K562 (cell line): ENCODE measurements around the gene ATP1A3. TPM values are rescaled to one million over a fixed set of nuclear protein-coding genes. Genes with fewer than 3 reads are reported as not detected.
A peak's percentile ranks its signal among the peaks of the same experiment; 100 is the strongest.

ENCODE experiments used
- CHD2 ChIP-seq: IDR thresholded peaks from 2 replicates; pipeline ENCODE4 v1.6.1; 2011; ENCODE audit warnings: low read depth, low read length
- E2F8 ChIP-seq: fragments of 450-650 bp; IDR thresholded peaks from 2 replicates; pipeline ENCODE4 v1.7.1; 2018; ENCODE audit warnings: mild to moderate bottlenecking, low read depth; ENCODE audit not compliant: partially characterized antibody
- EP400 ChIP-seq: fragments of 450-650 bp; IDR thresholded peaks from 2 replicates; pipeline ENCODE4 v1.6.1; 2017; ENCODE audit warnings: antibody characterized with exemption, mild to moderate bottlenecking, moderate library complexity
- ESRRA ChIP-seq: fragments of 450-650 bp; IDR thresholded peaks from 2 replicates; pipeline ENCODE4 v1.6.1; 2014; ENCODE audit warnings: low read depth, mild to moderate bottlenecking, moderate library complexity, borderline replicate concordance
- ETV6 ChIP-seq, 3 experiments: fragments of 150-350 bp in 1 of 3; sonication (generic) in 1 of 3; formaldehyde crosslinking in 1 of 3; IDR thresholded peaks; 2 replicates each; pipeline versions ENCODE4 v1.6.1 to v1.8.0; 2014 to 2022; ENCODE audit warnings: borderline replicate concordance in 2 of 3, low read depth in 2 of 3, antibody characterized with exemption in 1 of 3, low read length in 1 of 3, mild to moderate bottlenecking in 1 of 3, missing genetic modification reagents in 1 of 3
- EWSR1 ChIP-seq: fragments of 450-650 bp; IDR thresholded peaks from 2 replicates; pipeline ENCODE4 v1.6.1; 2018; ENCODE audit warnings: borderline replicate concordance, mild to moderate bottlenecking, low read depth, moderate library complexity; ENCODE audit not compliant: partially characterized antibody
- HCFC1 ChIP-seq: IDR thresholded peaks from 2 replicates; pipeline ENCODE4 v1.6.1; 2012; ENCODE audit warnings: low read depth, low read length, improper control_type of control experiment
- L3MBTL2 ChIP-seq: fragments of 450-650 bp; IDR thresholded peaks from 2 replicates; pipeline ENCODE4 v1.6.1; 2016; ENCODE audit warnings: mild to moderate bottlenecking, moderate library complexity
- PHF21A ChIP-seq: fragments of 450-650 bp; IDR thresholded peaks from 2 replicates; pipeline ENCODE4 v1.6.1; 2017; ENCODE audit warnings: low read depth, borderline replicate concordance
- RCOR1 ChIP-seq, 2 experiments: IDR thresholded peaks; 2 replicates each; pipeline ENCODE4 v1.6.1; 2012; ENCODE audit warnings: low read depth in 2 of 2, low read length in 2 of 2, borderline replicate concordance in 1 of 2, improper control_type of control experiment in 1 of 2
- SIN3B ChIP-seq: fragments of 450-650 bp; IDR thresholded peaks from 2 replicates; pipeline ENCODE4 v1.6.1; 2017; ENCODE audit warnings: low read depth, mild to moderate bottlenecking, moderate library complexity
- ZKSCAN3 ChIP-seq: fragments of 250-450 bp; sonication (Bioruptor Pico); IDR thresholded peaks from 2 replicates; pipeline ENCODE4 v1.4.0; 2020
- ZKSCAN8 ChIP-seq: fragments of 200-800 bp; sonication (Bioruptor generic); IDR thresholded peaks from 2 replicates; pipeline ENCODE4 v1.6.1; 2016; ENCODE audit warnings: missing genetic modification characterization, missing compliant biosample characterization
- ZNF707 ChIP-seq: fragments of 250-450 bp; sonication (Bioruptor Pico); conservative IDR thresholded peaks from 2 replicates; pipeline ENCODE4 v1.8.0; 2022; ENCODE audit warnings: inconsistent platforms, mild to moderate bottlenecking, moderate library complexity
- polyA plus RNA-seq, 8 experiments: library from polyadenylated mRNA; depleted of rRNA in 4 of 8; stranded (reverse) in 5 of 8; unstranded in 3 of 8; fragments of >200 nt; fragmentation: Nextera tagmentation in 2 of 8; fragmentation: Illumina TruSeq in 1 of 8; extraction: Ambion mirVana in 2 of 8; extraction: Trizol in 1 of 8; gene quantifications; 2 replicates each; pipeline versions ENCODE4 v1.2.1 to v1.2.3, GENCODE V29; 2011 to 2014; ENCODE audit warnings: inconsistent platforms in 1 of 8, missing spikeins in 1 of 8
- total RNA-seq, 7 experiments: library from RNA; depleted of rRNA in 6 of 7; stranded (reverse); fragments of >200 nt in 6 of 7; fragmentation: Illumina TruSeq in 2 of 7; extraction: Trizol in 2 of 7; gene quantifications; 2 replicates each; pipeline versions ENCODE4 v1.2.1 to v1.2.3, GENCODE V29; 2011 to 2021; ENCODE audit warnings: low replicate concordance in 1 of 7
- TF ChIP-seq, protein P1 (sequence below): fragments of 150-350 bp; IDR thresholded peaks from 2 replicates; pipeline ENCODE4 v1.6.1; 2014; ENCODE audit warnings: low read depth, mild to moderate bottlenecking, low read length, borderline replicate concordance
- TF ChIP-seq, protein P2 (sequence below): fragments of 250-450 bp; sonication (Bioruptor Pico); IDR thresholded peaks from 2 replicates; pipeline ENCODE4 v1.9.0; 2021; ENCODE audit warnings: mild to moderate bottlenecking

The ATP1A3 gene
- total and polyA plus RNA-seq, 9 of the 15 experiments (the other 6 are each of a cell fraction or from before 2014, with no cell fraction given) = 0.03 to 1.0 (median 0.17) TPM; not detected in 3

GRCh38 chr19:42010245-42011126 lies 16.5 kb upstream of the ATP1A3 start (continued):
- TF ChIP-seq PHF21A (no peak), ESRRA (0 out of 2 replicates have a peak, but pooled peaks have one; percentile 12), HCFC1 (no peak), ZKSCAN8 (CRISPR knock-in tag) (peak; percentile 57; the same call in 1 of the 2 replicates), SIN3B (no peak), EP400 (peak; percentile 74), E2F8 (no peak), CHD2 (no peak), ZKSCAN3 (no peak), L3MBTL2 (peak; percentile 71), RCOR1 (IDR thresholded peaks at IDR 0.05; ENCODE audit: borderline replicate concordance in 1 of 2, low read depth in 2 of 2, low read length in 2 of 2) (peak in 1 of 2 experiments; percentile 92; a peak in 2 of 4 replicates), ZNF707 (CRISPR knock-in tag) (no peak), ETV6 (IDR thresholded peaks at IDR 0.05; ENCODE audit: borderline replicate concordance in 1 of 2, low read depth in 2 of 2, low read length in 1 of 2) (no peak), ETV6 (CRISPR knock-in tag; IDR thresholded peaks at IDR 0.05; ENCODE audit: borderline replicate concordance) (no peak), EWSR1 (no peak)
- TF ChIP-seq, protein P1, sequence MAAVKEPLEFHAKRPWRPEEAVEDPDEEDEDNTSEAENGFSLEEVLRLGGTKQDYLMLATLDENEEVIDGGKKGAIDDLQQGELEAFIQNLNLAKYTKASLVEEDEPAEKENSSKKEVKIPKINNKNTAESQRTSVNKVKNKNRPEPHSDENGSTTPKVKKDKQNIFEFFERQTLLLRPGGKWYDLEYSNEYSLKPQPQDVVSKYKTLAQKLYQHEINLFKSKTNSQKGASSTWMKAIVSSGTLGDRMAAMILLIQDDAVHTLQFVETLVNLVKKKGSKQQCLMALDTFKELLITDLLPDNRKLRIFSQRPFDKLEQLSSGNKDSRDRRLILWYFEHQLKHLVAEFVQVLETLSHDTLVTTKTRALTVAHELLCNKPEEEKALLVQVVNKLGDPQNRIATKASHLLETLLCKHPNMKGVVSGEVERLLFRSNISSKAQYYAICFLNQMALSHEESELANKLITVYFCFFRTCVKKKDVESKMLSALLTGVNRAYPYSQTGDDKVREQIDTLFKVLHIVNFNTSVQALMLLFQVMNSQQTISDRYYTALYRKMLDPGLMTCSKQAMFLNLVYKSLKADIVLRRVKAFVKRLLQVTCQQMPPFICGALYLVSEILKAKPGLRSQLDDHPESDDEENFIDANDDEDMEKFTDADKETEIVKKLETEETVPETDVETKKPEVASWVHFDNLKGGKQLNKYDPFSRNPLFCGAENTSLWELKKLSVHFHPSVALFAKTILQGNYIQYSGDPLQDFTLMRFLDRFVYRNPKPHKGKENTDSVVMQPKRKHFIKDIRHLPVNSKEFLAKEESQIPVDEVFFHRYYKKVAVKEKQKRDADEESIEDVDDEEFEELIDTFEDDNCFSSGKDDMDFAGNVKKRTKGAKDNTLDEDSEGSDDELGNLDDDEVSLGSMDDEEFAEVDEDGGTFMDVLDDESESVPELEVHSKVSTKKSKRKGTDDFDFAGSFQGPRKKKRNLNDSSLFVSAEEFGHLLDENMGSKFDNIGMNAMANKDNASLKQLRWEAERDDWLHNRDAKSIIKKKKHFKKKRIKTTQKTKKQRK = no peak
- TF ChIP-seq, protein P2, sequence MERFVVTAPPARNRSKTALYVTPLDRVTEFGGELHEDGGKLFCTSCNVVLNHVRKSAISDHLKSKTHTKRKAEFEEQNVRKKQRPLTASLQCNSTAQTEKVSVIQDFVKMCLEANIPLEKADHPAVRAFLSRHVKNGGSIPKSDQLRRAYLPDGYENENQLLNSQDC (CRISPR knock-in tag) = no peak
